Lower leg skin (tissue), 4 donors: Measurements from ENCODE around the gene SYCP3. TPM values are rescaled to one million over a fixed set of nuclear protein-coding genes. Genes with fewer than 3 reads are reported as not detected.

Source experiments
- DNase-seq, 2 donors: peaks; one replicate each; pipeline ENCODE4 v3.0.0-alpha.2; 2019; ENCODE audit warnings: low spot score in 2 of 2
- H3K4me3 ChIP-seq: fragments of 200-600 bp; sonication (generic); 2 replicates; pipeline ENCODE4 v1.5.1; 2017; ENCODE audit warnings: mild to moderate bottlenecking, low read depth; ENCODE audit not compliant: poor library complexity, severe bottlenecking
- CTCF ChIP-seq, 3 donors: fragments of 450-650 bp; IDR thresholded peaks; one replicate each; pipeline ENCODE4 v1.5.1; 2016; ENCODE audit warnings: antibody characterized with exemption in 3 of 3, mild to moderate bottlenecking in 3 of 3, moderate library complexity in 2 of 3
- POLR2A ChIP-seq, 2 donors: fragments of 450-650 bp; IDR thresholded peaks; one replicate each; pipeline ENCODE4 v1.6.1; 2016 to 2017; ENCODE audit warnings: antibody characterized with exemption in 2 of 2, mild to moderate bottlenecking in 1 of 2, moderate library complexity in 1 of 2
- WGBS, 2 donors: methylation state at CpG; one replicate each; pipeline ENCODE4 v1.1.5; 2018; 5-methylcytosine and 5-hydroxymethylcytosine counted together
- intact Hi-C: fragments of 100-400 bp; cut with DNase I; formaldehyde crosslinking; loops from one replicate; pipeline ENCODE4 v1.15.0; 2023; ENCODE audit warnings: low total_unique reads
- total RNA-seq, 4 donors: library from RNA; depleted of rRNA; stranded (reverse); fragments of >200 nt; gene quantifications; one replicate each; pipeline ENCODE4 v1.1.0, GENCODE V29; 2016

Gene SYCP3
- total RNA-seq, 4 donors from 2014 or later: 0.58 TPM; not detected in 3

- DNase-seq: no peak
- WGBS, 2 donors: 90 to 94% methylated on average over 3 of the region's 3 CpGs
- no peak for TF ChIP-seq CTCF (IDR thresholded peaks at IDR 0.05)
- TF ChIP-seq POLR2A (IDR thresholded peaks at IDR 0.05): no peak
- intact Hi-C loops: no loop called here
- H3K4me3 ChIP-seq: no peak overlapping the region
Observed at GRCh38 chr12:101703487-101703886, 35.8 kb downstream of the SYCP3 start.

- DNase-seq: no peak
- TF ChIP-seq CTCF (IDR thresholded peaks at IDR 0.05) (no peak), POLR2A (IDR thresholded peaks at IDR 0.05) (no peak)
- WGBS, 2 donors: 76 to 79% methylated on average over 2 of the region's 2 CpGs
- H3K4me3 ChIP-seq: no peak overlapping the region
- intact Hi-C loops: no loop called here
Observed at GRCh38 chr12:101700299-101700820, 38.9 kb downstream of the SYCP3 start.

GRCh38 chr12:101698800-101699347 lies 40.4 kb downstream of the SYCP3 start:
- H3K4me3 ChIP-seq: peak overlapping the region; percentile 96
- DNase-seq: no peak
- WGBS, 2 donors: 78 to 81% methylated on average over 12 of the region's 12 CpGs
- intact Hi-C loops: no loop called here
- no peak for TF ChIP-seq POLR2A (IDR thresholded peaks at IDR 0.05)

- DNase-seq: peak; percentile 40 to 92
- H3K4me3 ChIP-seq: peak overlapping the region; percentile 96
- 1 to 2% methylated on average over 26 to 28 of the region's 67 CpGs for WGBS, 2 donors
- intact Hi-C loops: no loop called here
- TF ChIP-seq CTCF (IDR thresholded peaks at IDR 0.05): no peak
- no peak for TF ChIP-seq POLR2A (IDR thresholded peaks at IDR 0.05)
Observed at GRCh38 chr12:101697930-101698799, 41.1 kb downstream of the SYCP3 start.

- TF ChIP-seq CTCF (IDR thresholded peaks at IDR 0.05) (no peak), POLR2A (IDR thresholded peaks at IDR 0.05) (no peak)
- H3K4me3 ChIP-seq: peak within 1 kb of the TSS; percentile 96
- intact Hi-C loops: no loop called here
- 0% methylated on average over 22 to 25 of the region's 80 CpGs for WGBS, 2 donors
- DNase-seq: peak; percentile 54 to 93
Observed at GRCh38 chr12:101697197-101697929, 41.9 kb downstream of the SYCP3 start, which contains the start of gene CHPT1. Gene CHPT1 (plus strand): TSS chr12:101697640. CDS start chr12:101697862, 222 bp downstream.
